K562 (cell line): ENCODE measurements around the gene RFC2. TPM values are rescaled to one million over a fixed set of nuclear protein-coding genes. Genes with fewer than 3 reads are reported as not detected.

Experiments used
- BDP1 ChIP-seq: IDR thresholded peaks from 3 replicates; pipeline ENCODE4 v1.6.1; 2011; ENCODE audit not compliant: insufficient read length, insufficient read depth
- BMI1 ChIP-seq: fragments of 150-350 bp; IDR thresholded peaks from 2 replicates; pipeline ENCODE4 v1.6.1; 2014; ENCODE audit warnings: low read length
- C11orf30 ChIP-seq: fragments of 450-650 bp; IDR thresholded peaks from 2 replicates; pipeline ENCODE4 v1.6.1; 2016; ENCODE audit warnings: low read depth, mild to moderate bottlenecking
- EZH2 ChIP-seq: IDR thresholded peaks from 2 replicates; pipeline ENCODE4 v1.6.1; 2012; ENCODE audit warnings: low read depth, mild to moderate bottlenecking, inconsistent platforms, low read length, borderline replicate concordance
- FOXA1 ChIP-seq: fragments of 450-650 bp; IDR thresholded peaks from 2 replicates; pipeline ENCODE4 v1.6.1; 2016; ENCODE audit warnings: mild to moderate bottlenecking, borderline replicate concordance
- FOXJ2 ChIP-seq: fragments of 200-800 bp; sonication (Bioruptor generic); IDR thresholded peaks from 2 replicates; pipeline ENCODE4 v1.6.1; 2016; ENCODE audit warnings: missing genetic modification characterization, missing compliant biosample characterization
- HDAC3 ChIP-seq: fragments of 450-650 bp; IDR thresholded peaks from 2 replicates; pipeline ENCODE4 v1.6.1; 2018; ENCODE audit warnings: borderline replicate concordance, mild to moderate bottlenecking, moderate library complexity; ENCODE audit not compliant: partially characterized antibody
- KDM4B ChIP-seq, 2 experiments: fragments of 450-650 bp in 1 of 2; sonication (generic) in 1 of 2; IDR thresholded peaks; 2 replicates each; pipeline ENCODE4 v1.6.1; 2016 to 2017; ENCODE audit warnings: borderline replicate concordance in 2 of 2, antibody characterized with exemption in 1 of 2, low read depth in 1 of 2, mild to moderate bottlenecking in 1 of 2
- NEUROD1 ChIP-seq: fragments of 150-350 bp; IDR thresholded peaks from 2 replicates; pipeline ENCODE4 v1.6.1; 2014; ENCODE audit warnings: borderline replicate concordance, low read length, low read depth; ENCODE audit not compliant: partially characterized antibody
- PHB ChIP-seq: fragments of 250-450 bp; sonication (Bioruptor Pico); IDR thresholded peaks from 2 replicates; pipeline ENCODE4 v1.5.0; 2021
- POLR2A ChIP-seq: fragments of 450-650 bp; conservative IDR thresholded peaks from 2 replicates; pipeline ENCODE4 v1.6.1; 2016
- POLR3A ChIP-seq: IDR thresholded peaks from 2 replicates; pipeline ENCODE4 v1.6.1; 2011; ENCODE audit warnings: borderline replicate concordance, mild to moderate bottlenecking, moderate library complexity; ENCODE audit not compliant: insufficient read length, insufficient read depth; ENCODE audit errors: extremely low read depth
- RBM25 ChIP-seq: fragments of 200-400 bp; formaldehyde crosslinking; IDR thresholded peaks from 2 replicates; pipeline ENCODE4 v1.6.1; 2018; ENCODE audit warnings: low read length, low read depth, moderate library complexity; ENCODE audit not compliant: severe bottlenecking
- RBM39 ChIP-seq: fragments of 200-400 bp; formaldehyde crosslinking; optimal IDR thresholded peaks from 2 replicates; pipeline ENCODE3; 2018; ENCODE audit warnings: low read depth, low read length
- TGIF2 ChIP-seq: sonication (generic); formaldehyde crosslinking; IDR thresholded peaks from 2 replicates; pipeline ENCODE4 v1.8.1; 2022; ENCODE audit warnings: mild to moderate bottlenecking, missing genetic modification reagents, moderate library complexity
- ZC3H11A ChIP-seq: IDR thresholded peaks from 2 replicates; pipeline ENCODE4 v1.6.1; 2012; ENCODE audit warnings: low read depth, low read length, improper control_type of control experiment
- ZNF354B ChIP-seq: fragments of 250-450 bp; sonication (Bioruptor Pico); IDR thresholded peaks from 2 replicates; pipeline ENCODE4 v1.4.0; 2020
- ZNF445 ChIP-seq: fragments of 250-450 bp; sonication (Bioruptor Pico); IDR thresholded peaks from 2 replicates; pipeline ENCODE4 v1.4.0; 2020; ENCODE audit warnings: low read depth, mild to moderate bottlenecking, moderate library complexity
- ZNF77 ChIP-seq: fragments of 250-450 bp; sonication (Bioruptor Pico); IDR thresholded peaks from 2 replicates; pipeline ENCODE4 v1.5.0; 2020
- polyA plus RNA-seq, 8 experiments: library from polyadenylated mRNA; depleted of rRNA in 4 of 8; stranded (reverse) in 5 of 8; unstranded in 3 of 8; fragments of >200 nt; fragmentation: Nextera tagmentation in 2 of 8; fragmentation: Illumina TruSeq in 1 of 8; extraction: Ambion mirVana in 2 of 8; extraction: Trizol in 1 of 8; gene quantifications; 2 replicates each; pipeline versions ENCODE4 v1.2.1 to v1.2.3, GENCODE V29; 2011 to 2014; ENCODE audit warnings: inconsistent platforms in 1 of 8, missing spikeins in 1 of 8
- total RNA-seq, 7 experiments: library from RNA; depleted of rRNA in 6 of 7; stranded (reverse); fragments of >200 nt in 6 of 7; fragmentation: Illumina TruSeq in 2 of 7; extraction: Trizol in 2 of 7; gene quantifications; 2 replicates each; pipeline versions ENCODE4 v1.2.1 to v1.2.3, GENCODE V29; 2011 to 2021; ENCODE audit warnings: low replicate concordance in 1 of 7
- TF ChIP-seq, protein P1 (sequence below): IDR thresholded peaks from 2 replicates; pipeline ENCODE4 v1.6.1; 2016; ENCODE audit warnings: missing genetic modification characterization, missing compliant biosample characterization
- TF ChIP-seq, protein P2 (sequence below): sonication (generic); formaldehyde crosslinking; IDR thresholded peaks from 2 replicates; pipeline ENCODE4 v1.4.0; 2020; ENCODE audit warnings: mild to moderate bottlenecking, missing genetic modification reagents
- TF ChIP-seq, protein P3 (sequence below), 2 experiments: fragments of 250-450 bp in 1 of 2; fragments of 450-650 bp in 1 of 2; sonication (Bioruptor Pico) in 1 of 2; IDR thresholded peaks; 2 replicates each; pipeline versions ENCODE4 v1.6.1 to v1.8.0; 2016 to 2021; ENCODE audit warnings: mild to moderate bottlenecking in 2 of 2, moderate library complexity in 2 of 2, missing compliant biosample characterization in 1 of 2, missing genetic modification characterization in 1 of 2
- TF ChIP-seq, protein P4 (sequence below): IDR thresholded peaks from 2 replicates; pipeline ENCODE4 v1.6.1; 2012; ENCODE audit warnings: low read depth, low read length, improper control_type of control experiment, borderline replicate concordance

The RFC2 gene
- total and polyA plus RNA-seq, 9 of the 15 experiments (the other 6 are each of a cell fraction or from before 2014, with no cell fraction given): 32.5 to 161 (median 102) TPM

DNA sequence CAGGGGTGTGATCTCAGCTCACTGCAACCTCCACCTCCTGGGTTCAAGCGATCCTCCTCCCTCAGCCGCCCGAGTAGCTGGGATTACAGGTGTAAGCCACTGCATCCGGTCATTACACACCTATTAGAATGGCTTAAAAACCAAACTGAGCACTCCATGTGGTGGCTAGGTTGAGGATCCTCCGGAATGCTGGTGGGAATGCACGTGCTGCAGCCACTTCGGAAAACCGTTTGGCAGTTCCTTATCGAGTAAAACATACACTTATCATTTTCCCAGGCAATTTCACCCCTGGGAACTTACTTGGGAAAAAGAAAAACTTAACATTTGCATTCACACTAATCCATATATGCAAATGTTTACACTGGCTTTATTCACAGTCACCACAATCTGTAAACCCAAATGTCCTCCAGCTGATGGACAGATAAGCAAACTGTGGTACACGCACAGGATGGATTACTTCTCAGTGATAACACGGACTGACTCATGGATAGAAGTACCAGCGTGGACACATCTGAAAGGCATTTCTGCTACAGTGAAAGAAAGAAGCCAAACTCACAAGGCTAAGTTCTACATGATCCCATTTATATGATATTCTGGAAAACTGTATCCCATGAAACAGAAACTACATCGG is 20.4 kb downstream of the RFC2 start (continued):
- TF ChIP-seq ZNF77 (no peak), C11orf30 (no peak), POLR3A (no peak), PHB (CRISPR knock-in tag) (no peak), NEUROD1 (no peak), ZNF445 (CRISPR knock-in tag) (no peak), BMI1 (no peak), BDP1 (no peak), KDM4B (IDR thresholded peaks at IDR 0.05; ENCODE audit: borderline replicate concordance in 2 of 2, low read depth in 1 of 2) (no peak), HDAC3 (no peak), ZC3H11A (no peak), POLR2A (no peak), TGIF2 (CRISPR knock-in tag) (no peak), EZH2 (no peak), FOXA1 (no peak), FOXJ2 (tag) (no peak), ZNF354B (CRISPR knock-in tag) (no peak), RBM39 (no peak), RBM25 (no peak)
- TF ChIP-seq, protein P1, sequence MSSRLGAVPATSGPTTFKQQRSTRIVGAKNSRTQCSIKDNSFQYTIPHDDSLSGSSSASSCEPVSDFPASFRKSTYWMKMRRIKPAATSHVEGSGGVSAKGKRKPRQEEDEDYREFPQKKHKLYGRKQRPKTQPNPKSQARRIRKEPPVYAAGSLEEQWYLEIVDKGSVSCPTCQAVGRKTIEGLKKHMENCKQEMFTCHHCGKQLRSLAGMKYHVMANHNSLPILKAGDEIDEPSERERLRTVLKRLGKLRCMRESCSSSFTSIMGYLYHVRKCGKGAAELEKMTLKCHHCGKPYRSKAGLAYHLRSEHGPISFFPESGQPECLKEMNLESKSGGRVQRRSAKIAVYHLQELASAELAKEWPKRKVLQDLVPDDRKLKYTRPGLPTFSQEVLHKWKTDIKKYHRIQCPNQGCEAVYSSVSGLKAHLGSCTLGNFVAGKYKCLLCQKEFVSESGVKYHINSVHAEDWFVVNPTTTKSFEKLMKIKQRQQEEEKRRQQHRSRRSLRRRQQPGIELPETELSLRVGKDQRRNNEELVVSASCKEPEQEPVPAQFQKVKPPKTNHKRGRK (tag): no peak
- TF ChIP-seq, protein P2, sequence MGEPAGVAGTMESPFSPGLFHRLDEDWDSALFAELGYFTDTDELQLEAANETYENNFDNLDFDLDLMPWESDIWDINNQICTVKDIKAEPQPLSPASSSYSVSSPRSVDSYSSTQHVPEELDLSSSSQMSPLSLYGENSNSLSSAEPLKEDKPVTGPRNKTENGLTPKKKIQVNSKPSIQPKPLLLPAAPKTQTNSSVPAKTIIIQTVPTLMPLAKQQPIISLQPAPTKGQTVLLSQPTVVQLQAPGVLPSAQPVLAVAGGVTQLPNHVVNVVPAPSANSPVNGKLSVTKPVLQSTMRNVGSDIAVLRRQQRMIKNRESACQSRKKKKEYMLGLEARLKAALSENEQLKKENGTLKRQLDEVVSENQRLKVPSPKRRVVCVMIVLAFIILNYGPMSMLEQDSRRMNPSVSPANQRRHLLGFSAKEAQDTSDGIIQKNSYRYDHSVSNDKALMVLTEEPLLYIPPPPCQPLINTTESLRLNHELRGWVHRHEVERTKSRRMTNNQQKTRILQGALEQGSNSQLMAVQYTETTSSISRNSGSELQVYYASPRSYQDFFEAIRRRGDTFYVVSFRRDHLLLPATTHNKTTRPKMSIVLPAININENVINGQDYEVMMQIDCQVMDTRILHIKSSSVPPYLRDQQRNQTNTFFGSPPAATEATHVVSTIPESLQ (CRISPR knock-in tag): no peak
- TF ChIP-seq, protein P3, sequence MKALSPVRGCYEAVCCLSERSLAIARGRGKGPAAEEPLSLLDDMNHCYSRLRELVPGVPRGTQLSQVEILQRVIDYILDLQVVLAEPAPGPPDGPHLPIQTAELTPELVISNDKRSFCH (CRISPR knock-in tag; IDR thresholded peaks at IDR 0.05): no peak
- TF ChIP-seq, protein P3 (tag; IDR thresholded peaks at IDR 0.05): no peak
- TF ChIP-seq, protein P4, sequence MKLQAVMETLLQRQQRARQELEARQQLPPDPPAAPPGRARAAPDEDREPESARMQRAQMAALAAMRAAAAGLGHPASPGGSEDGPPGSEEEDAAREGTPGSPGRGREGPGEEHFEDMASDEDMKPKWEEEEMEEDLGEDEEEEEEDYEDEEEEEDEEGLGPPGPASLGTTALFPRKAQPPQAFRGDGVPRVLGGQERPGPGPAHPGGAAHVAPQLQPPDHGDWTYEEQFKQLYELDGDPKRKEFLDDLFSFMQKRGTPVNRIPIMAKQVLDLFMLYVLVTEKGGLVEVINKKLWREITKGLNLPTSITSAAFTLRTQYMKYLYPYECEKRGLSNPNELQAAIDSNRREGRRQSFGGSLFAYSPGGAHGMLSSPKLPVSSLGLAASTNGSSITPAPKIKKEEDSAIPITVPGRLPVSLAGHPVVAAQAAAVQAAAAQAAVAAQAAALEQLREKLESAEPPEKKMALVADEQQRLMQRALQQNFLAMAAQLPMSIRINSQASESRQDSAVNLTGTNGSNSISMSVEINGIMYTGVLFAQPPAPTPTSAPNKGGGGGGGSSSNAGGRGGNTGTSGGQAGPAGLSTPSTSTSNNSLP: 0 out of 2 replicates have a peak, but pooled peaks have one; percentile 26
